PFSK-1 (cell line): Measurements from ENCODE around the gene C1orf146.

Experiments used
- FOXP2 ChIP-seq: optimal IDR thresholded peaks from 2 replicates; pipeline ENCODE3; 2011; ENCODE audit warnings: borderline replicate concordance, control low read depth, inconsistent platforms; ENCODE audit not compliant: insufficient read depth; ENCODE audit errors: extremely low read length, extremely low read depth
- POLR2AphosphoS5 ChIP-seq: IDR thresholded peaks from 2 replicates; pipeline ENCODE4 v1.6.1; 2012; ENCODE audit warnings: low read depth, mild to moderate bottlenecking, control low read depth, low read length, moderate library complexity
- REST ChIP-seq, 2 experiments: IDR thresholded peaks; 2 replicates each; pipeline versions ENCODE4 v1.6.1 to v1.8.0; 2011 to 2012; ENCODE audit warnings: low read depth in 2 of 2, low read length in 2 of 2, control low read depth in 1 of 2, inconsistent platforms in 1 of 2, mild to moderate bottlenecking in 1 of 2, moderate library complexity in 1 of 2; ENCODE audit not compliant: insufficient read depth in 1 of 2
- SIN3A ChIP-seq: IDR thresholded peaks from 2 replicates; pipeline ENCODE4 v1.6.1; 2012; ENCODE audit warnings: mild to moderate bottlenecking, low read length, moderate library complexity, borderline replicate concordance; ENCODE audit not compliant: insufficient read depth
- TAF1 ChIP-seq: IDR thresholded peaks from 2 replicates; pipeline ENCODE4 v1.6.1; 2012; ENCODE audit warnings: low read length, control low read depth, borderline replicate concordance; ENCODE audit not compliant: insufficient read depth

Gene C1orf146

GRCh38 chr1:92228401-92228800 is 10.7 kb downstream of the C1orf146 start:
- no peak for TF ChIP-seq SIN3A
- TF ChIP-seq REST (IDR thresholded peaks at IDR 0.05; ENCODE audit: insufficient read depth in 1 of 2, low read depth in 2 of 2, low read length in 2 of 2): no peak
- TF ChIP-seq TAF1: no peak
- TF ChIP-seq FOXP2: no peak
- no peak for TF ChIP-seq POLR2AphosphoS5

- no peak for TF ChIP-seq SIN3A
- no peak for TF ChIP-seq REST (IDR thresholded peaks at IDR 0.05; ENCODE audit: insufficient read depth in 1 of 2, low read depth in 2 of 2, low read length in 2 of 2)
- no peak for TF ChIP-seq POLR2AphosphoS5
- no peak for TF ChIP-seq TAF1
- TF ChIP-seq FOXP2: no peak
Measured at GRCh38 chr1:92230736-92231135, 13.0 kb downstream of the C1orf146 start.

GRCh38 chr1:92240034-92240433 is 22.3 kb downstream of the C1orf146 start:
- no peak for TF ChIP-seq FOXP2
- no peak for TF ChIP-seq TAF1
- no peak for TF ChIP-seq SIN3A
- no peak for TF ChIP-seq REST (IDR thresholded peaks at IDR 0.05; ENCODE audit: insufficient read depth in 1 of 2, low read depth in 2 of 2, low read length in 2 of 2)
- TF ChIP-seq POLR2AphosphoS5: no peak

GRCh38 chr1:92244376-92244775 is 26.7 kb downstream of the C1orf146 start:
- TF ChIP-seq POLR2AphosphoS5 (no peak), FOXP2 (no peak), SIN3A (no peak), REST (IDR thresholded peaks at IDR 0.05; ENCODE audit: insufficient read depth in 1 of 2, low read depth in 2 of 2, low read length in 2 of 2) (no peak), TAF1 (no peak)

- TF ChIP-seq REST (IDR thresholded peaks at IDR 0.05; ENCODE audit: insufficient read depth in 1 of 2, low read depth in 2 of 2, low read length in 2 of 2) (no peak), SIN3A (no peak), POLR2AphosphoS5 (no peak), FOXP2 (no peak), TAF1 (no peak)
Measured at GRCh38 chr1:92259350-92259749, 41.6 kb downstream of the C1orf146 start.
